ENCODE measurements around the gene BIRC5. TPM values are rescaled to one million over a fixed set of nuclear protein-coding genes. Genes with fewer than 3 reads are reported as not detected.
A peak's percentile ranks its signal among the peaks of the same experiment; 100 is the strongest.
"Not testable (repeated sequence)": the region's sequence is repeated elsewhere in the genome, so short reads cannot be mapped to it uniquely, and the experiment has no call there.

Gene BIRC5
- total RNA-seq, result 2.0 TPM

DNA sequence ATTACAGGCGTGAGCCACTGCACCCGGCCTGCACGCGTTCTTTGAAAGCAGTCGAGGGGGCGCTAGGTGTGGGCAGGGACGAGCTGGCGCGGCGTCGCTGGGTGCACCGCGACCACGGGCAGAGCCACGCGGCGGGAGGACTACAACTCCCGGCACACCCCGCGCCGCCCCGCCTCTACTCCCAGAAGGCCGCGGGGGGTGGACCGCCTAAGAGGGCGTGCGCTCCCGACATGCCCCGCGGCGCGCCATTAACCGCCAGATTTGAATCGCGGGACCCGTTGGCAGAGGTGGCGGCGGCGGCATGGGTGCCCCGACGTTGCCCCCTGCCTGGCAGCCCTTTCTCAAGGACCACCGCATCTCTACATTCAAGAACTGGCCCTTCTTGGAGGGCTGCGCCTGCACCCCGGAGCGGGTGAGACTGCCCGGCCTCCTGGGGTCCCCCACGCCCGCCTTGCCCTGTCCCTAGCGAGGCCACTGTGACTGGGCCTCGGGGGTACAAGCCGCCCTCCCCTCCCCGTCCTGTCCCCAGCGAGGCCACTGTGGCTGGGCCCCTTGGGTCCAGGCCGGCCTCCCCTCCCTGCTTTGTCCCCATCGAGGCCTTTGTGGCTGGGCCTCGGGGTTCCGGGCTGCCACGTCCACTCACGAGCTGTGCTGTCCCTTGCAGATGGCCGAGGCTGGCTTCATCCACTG lies at the start of gene BIRC5:
TSS of gene BIRC5 (plus strand) at position 238 of the 690 bp plus-strand sequence. CDS start at position 302, 64 bp downstream.
- peak; percentile 87 for DNase-seq (ENCODE audit: low spot score)

GRCh38 chr17:78164748-78165607 lies 49.1 kb upstream of the BIRC5 start:
- DNase-seq (ENCODE audit: low spot score), result no peak

GRCh38 chr17:78166416-78166815 lies 47.6 kb upstream of the BIRC5 start:
- no peak for DNase-seq (ENCODE audit: low spot score)

DNA sequence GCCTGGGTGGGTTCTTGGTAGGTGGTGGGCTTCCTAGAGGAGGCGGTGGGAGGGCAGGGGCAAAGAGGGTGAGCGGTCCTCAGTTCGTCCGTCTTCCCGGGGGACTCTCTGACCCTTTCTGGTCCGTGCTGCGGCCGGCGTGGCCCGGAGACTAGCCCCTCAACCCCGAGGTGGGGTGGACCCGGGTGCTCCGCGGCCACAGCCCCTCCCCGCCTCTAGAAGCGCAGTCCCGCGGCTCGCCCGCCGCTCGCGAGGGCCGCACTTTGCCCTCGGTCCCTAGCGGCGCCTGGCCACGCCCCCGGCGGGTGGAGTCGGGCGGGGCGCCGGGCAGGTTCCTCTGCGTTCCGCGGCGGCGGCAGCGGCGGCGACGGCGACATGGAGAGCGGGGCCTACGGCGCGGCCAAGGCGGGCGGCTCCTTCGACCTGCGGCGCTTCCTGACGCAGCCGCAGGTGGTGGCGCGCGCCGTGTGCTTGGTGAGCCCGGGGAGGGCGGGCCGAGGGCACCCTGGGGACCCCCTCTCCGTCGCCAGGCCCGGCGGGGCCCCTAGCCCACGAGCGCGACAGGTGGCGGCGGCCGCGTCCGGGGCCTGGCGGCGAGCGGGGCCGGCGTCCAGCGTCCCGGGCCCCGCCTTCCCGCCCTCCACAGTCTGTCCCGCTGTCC lies 45.7 kb upstream of the BIRC5 start, which contains the start of gene SYNGR2:
TSS of gene SYNGR2 (plus strand) at position 340 of the 661 bp plus-strand sequence. CDS start at position 376, 36 bp downstream.
- DNase-seq (ENCODE audit: low spot score), result peak; percentile 81

DNA sequence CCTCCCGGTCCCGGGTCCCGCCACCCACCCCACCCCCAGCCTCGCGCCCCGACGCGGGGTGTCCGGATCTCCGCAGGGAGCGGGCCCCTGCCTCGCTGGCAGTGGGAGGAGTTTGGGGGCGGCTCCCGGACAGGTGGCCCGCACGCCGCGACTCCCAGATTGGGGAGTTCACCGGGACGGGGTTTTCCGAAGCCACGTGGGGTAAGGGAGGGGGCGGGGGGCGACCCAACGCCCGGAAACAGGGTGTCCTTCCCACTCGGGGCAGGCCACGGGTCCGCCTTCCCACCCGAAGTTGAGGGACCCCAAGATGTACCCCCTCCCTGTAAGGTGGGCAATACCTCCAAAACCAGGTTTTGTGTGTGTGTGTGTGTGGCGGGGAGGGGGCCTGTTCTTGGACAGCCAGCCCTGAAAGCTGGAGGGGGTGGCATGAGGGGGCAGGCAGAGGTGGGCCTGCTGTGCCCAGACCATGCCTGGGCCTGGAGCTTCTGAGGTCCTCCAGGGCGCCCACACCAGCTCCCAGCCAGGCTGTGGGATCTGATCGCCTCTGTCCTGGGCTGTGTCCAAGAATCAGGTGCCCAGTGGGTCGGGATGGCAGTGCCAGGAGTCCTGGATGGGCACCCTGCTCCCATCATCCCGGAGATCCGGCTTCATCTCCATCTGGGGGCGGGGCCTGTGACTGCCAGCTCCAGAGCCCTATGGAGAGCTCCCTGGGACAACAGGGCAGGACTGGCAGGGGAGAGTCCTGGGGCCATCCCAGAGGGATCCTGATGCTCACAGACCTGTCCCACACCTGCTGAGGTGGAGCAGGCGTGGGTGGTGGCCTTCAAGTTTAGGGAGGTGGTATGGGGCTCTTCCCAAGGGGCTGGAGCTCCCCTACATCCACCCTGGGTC lies 44.9 kb upstream of the BIRC5 start:
- DNase-seq (ENCODE audit: low spot score), result no peak

DNA sequence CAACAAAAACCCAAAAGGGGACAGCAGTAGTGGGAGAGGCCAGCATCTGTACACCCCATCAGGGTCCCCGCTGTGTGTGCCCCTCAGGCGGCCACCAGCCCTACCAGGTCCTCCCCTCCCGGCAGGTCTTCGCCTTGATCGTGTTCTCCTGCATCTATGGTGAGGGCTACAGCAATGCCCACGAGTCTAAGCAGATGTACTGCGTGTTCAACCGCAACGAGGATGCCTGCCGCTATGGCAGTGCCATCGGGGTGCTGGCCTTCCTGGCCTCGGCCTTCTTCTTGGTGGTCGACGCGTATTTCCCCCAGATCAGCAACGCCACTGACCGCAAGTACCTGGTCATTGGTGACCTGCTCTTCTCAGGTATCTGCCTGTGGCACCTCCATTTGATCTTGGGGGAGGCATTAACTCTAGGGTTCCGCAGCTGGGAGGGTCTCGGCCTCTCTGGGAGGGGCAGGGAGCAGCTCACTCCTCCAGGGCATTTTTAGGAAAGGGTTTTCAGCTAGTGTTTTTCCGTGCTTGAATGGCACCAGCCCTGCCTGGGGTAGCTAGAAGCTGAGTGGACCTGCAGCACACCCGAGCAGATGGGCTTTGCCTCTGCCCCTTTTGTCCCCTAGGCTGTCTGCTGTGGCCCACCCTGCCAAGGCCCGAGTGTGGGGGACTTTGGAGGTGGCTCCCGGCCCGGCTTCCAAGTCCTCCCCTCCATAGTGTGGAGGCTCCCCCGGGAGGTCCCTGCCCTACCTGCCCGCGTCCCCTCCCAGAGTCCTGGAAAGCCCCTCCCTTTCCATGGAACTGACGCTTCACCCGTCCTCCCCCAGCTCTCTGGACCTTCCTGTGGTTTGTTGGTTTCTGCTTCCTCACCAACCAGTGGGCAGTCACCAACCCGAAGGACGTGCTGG lies 43.1 kb upstream of the BIRC5 start:
- no peak for DNase-seq (ENCODE audit: low spot score)

- DNase-seq (ENCODE audit: low spot score), result not testable (repeated sequence)
Observed at GRCh38 chr17:78171591-78172248, 42.3 kb upstream of the BIRC5 start.

GRCh38 chr17:78172249-78173051 lies 41.6 kb upstream of the BIRC5 start:
- no peak for DNase-seq (ENCODE audit: low spot score)

DNA sequence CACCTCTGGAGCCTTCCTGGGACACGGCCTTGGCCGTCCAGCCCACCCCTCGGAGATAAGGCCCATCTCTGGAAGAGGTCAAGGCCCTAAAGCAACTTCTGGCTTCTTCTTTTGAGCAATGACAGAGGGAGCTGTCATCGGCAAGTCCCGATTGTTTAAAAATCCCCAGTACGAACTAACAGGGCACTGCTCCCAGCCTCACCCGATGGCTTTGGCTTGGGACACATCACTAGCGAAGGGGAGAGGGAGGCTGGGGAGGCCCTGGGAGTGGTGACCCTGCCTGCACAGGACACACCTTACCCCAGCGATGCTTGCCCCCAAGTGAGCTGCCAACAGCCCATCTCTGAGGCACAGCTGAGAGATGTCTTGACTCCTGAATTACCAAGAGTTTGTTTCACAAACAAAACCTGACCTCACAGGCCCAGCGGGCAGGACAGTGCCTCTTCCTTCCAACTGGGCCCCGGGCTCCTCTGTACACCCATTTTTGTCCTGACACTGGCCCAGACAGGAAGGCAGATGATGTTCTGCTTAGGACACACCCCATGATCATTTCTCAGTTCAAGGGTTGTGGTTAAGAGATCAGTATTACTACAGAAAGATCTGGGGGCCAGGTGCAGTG lies 40.8 kb upstream of the BIRC5 start:
- no peak for DNase-seq (ENCODE audit: low spot score)

- DNase-seq (ENCODE audit: low spot score), result peak; percentile 88
Observed at GRCh38 chr17:78174346-78174869, 39.6 kb upstream of the BIRC5 start.

DNA sequence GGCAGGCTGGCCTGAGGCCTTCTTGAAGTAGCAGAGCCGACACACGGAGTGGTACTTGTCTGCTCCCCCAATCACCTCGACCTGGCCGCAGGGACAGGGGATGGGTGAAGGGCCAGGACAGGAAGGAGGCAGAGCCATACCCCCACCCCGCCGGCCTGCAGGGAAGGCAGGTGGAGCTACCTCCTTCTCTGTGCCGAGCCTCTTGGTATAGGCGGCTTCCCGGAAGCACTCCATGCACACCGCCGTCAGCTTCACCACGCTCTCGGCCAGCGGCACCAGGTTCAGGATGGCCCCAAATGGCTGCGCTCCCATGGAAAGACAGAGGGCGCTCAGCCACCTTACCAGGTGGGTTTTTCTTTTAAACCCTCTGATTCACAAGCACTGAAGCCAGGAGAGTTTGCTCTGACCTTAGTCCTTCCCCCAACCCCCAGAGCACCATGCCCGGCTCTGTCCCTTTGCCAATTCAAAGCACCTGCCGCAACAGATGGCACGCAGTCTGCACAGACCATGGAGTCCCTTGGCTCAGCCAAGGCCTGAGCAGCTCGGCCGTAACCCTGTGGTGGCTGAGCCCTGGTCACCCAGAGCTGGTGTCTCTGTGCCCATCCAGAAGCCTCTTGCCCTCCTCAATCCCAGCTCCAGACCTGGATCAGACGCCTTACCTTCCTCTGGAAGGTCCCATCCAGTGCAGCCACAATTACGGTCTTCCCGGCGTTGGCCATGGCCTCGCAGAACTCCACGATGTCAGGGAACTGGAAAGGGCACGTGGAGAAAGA lies 39.0 kb upstream of the BIRC5 start:
- DNase-seq (ENCODE audit: low spot score), result no peak

DNA sequence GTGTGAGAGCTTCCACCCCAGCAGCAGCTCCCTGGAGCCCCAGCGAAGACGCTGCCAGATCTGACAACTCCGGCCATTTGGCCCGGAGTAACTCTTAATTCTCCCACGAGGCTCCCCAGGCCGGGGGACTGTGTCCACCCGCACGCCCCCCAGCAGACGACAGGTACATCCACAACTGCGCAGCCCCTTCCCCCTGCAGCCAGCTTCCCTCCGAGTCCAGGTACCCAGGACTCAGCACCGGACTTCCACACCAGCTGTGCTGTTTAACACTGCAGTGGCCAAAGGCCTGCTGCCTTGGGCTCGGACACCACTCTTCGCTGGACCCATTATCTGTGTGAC lies 38.4 kb upstream of the BIRC5 start:
- DNase-seq (ENCODE audit: low spot score), result no peak

- DNase-seq (ENCODE audit: low spot score), result peak; percentile 79
Observed at GRCh38 chr17:78176548-78177025, 37.5 kb upstream of the BIRC5 start.

DNA sequence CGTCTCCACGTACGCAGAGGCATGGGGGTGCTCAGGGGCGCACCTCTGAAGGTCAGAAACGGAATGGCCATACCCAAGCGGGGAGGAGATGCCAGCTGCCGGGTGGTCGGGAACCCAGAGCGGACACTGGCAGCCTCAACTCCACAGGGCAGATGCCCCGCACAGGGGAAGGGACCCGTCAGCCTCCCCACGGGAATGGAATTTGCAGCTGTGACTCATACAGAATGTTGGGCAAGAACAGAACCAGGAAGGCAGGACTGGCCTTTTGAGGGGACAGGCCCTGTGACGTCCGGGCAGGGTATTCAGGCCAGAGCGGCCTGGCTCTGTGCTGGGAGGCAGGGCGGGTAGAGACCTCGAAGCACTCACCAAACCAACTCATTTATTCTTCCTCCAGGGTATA lies 34.7 kb upstream of the BIRC5 start:
- no peak for DNase-seq (ENCODE audit: low spot score)

DNA sequence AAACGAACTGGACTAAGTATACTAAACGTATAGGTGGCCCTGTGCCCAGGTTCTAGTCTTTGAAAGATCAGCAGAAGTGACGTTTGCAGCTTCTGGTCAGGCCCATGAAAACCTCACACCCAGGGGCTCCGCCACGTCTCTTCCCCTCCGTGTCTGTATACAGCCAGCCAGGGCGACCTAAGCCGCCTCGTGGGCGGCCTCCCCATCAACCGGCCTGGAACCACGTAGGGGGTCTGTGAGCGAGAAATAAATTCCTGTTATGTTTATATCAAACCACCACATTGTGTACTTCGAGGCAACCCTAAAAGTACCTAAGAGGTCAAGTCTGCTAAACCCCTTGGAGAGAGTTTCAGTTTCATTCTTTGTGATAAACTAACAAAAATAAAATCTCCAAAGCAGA lies 34.0 kb upstream of the BIRC5 start:
- no peak for DNase-seq (ENCODE audit: low spot score)

GRCh38 chr17:78180508-78180907 lies 33.5 kb upstream of the BIRC5 start:
- DNase-seq (ENCODE audit: low spot score), result no peak

DNA sequence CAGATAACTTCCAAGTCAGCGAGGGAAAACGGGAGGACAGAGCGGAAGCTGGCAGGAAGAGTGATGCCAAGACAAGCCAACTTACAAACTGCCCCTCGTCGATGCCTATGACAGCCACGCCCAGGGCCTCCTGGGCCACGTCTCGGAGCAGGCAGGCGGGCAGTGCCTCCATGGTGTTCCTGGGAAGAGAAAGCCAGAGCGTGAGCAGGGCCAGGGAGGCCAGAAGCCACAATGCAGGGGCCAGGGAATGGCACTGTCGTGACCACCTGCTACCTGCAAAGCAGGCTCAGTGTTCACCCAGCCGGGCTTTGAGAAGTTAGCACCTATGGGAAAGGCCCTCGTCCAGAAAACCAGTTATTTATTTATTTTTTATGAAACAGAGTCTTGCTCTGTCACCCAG lies 31.5 kb upstream of the BIRC5 start:
- no peak for DNase-seq (ENCODE audit: low spot score)
